HG03469 (cell line): ENCODE measurements around the gene SNRPF.
"Not testable (repeated sequence)": the region's sequence is repeated elsewhere in the genome, so short reads cannot be mapped to it uniquely, and the experiment has no call there.

Experiments used
- ATAC-seq: cut with Tn5 transposase; IDR thresholded peaks from one replicate; pipeline ENCODE4 v1.9.1; 2021; ENCODE audit warnings: mild to moderate bottlenecking, moderate library complexity, moderate number of reproducible peaks; ENCODE audit not compliant: unreplicated experiment

The SNRPF gene

GRCh38 chr12:95858451-95859343 lies at the start of gene SNRPF:
Gene SNRPF, plus strand, starts transcription at chr12:95858952. Its CDS starts 122 bp downstream, at chr12:95859074.
- ATAC-seq = peak; percentile 98

DNA sequence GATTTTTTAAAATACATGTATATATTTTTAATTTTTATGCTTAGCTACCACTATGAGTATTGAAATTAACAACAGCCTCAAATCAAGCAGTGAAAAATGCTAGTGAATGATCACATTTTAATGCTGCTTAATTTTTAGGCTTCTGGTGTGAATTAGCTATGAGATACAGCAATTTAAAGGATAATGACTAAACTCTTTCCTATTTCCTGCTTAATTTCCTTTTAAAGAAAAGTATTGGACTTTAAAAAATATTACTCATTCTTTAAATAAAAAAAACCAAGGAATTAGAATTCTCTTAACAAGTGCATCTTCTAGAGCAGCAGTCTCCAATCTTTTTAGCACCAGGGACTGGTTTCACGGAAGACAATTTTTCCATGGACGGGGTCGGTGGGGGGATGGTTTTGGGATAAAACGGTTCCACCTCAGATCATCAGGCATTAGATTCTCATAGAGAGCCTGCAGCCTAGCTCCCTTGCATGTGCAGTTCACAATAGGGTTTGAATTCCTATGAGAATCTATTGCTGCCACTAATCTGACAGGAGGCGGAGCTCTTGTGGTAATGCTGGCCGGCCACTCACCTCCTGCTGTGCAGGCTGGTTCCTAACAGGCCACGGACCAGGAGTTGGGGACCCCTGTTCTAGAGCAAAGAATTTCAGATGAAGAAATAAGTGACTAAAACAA lies 49.6 kb upstream of the SNRPF start:
- no peak for ATAC-seq

DNA sequence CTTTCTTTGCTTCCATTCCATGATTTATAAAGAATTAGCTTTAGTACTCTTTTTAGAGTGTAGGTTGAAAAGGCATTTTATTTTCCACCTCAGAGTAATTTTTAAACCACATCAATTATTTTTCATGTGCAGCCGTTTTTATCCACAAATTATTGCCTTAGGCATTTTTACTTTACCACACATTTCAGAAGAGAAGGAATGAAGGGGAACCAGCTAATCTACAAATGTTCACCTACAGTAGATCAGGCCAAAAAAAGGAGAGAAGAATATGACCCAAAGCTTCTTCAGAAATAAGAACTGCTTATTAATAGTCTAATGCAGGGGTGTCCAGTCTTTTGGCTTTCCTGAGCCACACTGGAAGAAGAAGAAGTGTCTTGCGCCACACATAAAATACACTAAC lies 48.3 kb upstream of the SNRPF start:
- ATAC-seq = no peak

DNA sequence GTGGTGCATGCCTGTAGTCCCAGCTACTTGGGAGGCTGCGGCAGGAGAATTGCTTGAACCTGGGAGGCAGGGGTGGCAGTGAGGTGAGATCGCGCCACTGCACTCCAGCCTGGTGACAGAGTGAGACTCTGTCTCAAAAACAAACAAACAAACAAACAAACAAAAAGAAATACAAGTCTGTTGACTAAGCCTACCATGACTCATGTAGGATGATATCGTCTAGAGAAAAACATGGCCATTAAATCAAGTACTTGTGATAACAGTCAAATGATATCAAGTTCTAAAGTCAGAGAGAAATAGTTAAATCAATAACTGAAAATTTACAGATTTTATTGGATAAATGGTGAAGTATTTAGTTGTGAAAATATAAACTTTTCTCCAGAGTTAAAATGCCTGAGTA lies 46.6 kb upstream of the SNRPF start:
- not testable (repeated sequence) for ATAC-seq

DNA sequence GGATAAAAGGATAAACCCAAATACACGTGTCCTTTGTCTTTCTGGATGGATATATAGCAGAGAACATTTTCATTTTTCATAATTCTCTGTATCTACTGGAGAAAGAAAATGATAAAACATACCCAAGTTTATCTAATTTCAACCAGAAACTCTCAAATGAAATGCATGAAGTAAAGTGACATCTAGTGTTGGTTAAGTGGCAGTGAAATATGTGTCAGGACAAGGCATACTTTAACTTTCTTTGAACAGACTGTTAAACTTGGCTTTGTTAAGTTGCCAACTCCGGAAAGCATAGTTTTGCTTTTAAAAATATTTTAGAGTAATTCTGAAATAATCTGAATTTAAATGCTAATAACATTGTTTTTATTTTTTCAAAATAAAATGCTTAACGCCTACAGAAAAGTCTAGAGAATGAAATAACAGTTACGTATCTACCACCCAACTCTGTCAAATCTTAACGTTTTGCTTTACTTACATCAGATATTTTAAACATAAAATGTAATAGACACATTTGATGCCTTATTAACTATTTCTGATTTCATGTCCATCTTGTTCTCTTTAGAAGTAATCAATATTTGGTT lies 43.0 kb upstream of the SNRPF start:
- ATAC-seq = no peak

GRCh38 chr12:95820096-95820703 lies 38.6 kb upstream of the SNRPF start:
- ATAC-seq = no peak

- no peak for ATAC-seq
These were observed 29.4 kb upstream of the SNRPF start for GRCh38 chr12:95829395-95829794.

DNA sequence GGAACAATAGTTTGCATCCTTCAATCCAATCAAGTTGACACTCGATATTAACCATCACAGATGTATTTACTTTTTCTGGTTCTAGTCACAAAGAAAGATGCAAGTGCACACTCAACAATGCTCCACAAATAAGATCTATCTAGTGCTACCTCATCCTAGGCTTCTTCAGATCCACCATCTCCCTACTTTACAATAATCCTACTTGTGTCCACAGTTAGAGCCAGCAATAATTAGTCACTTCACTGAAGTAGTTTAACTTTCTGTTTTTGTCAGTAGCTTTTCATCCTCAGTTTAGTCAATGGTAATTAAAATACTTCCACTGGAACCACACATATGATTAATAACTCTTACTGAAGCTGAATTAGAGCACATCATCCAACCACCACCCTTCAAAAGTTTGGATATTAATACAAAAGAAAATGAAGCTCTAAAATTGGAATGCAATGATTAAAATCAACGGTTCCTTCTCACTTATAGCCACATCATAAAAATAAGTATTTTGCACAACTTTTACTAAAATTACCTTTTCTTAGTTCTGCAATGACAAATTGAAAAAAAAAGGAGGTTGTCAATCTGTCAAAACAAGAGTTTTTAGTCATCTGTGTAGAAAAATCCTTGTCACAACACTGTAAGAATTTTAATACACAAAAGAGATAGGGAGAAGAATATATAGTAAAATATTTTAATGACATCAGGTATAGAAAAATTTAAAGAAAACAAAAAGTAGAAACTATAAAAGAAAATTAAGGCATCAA lies 28.2 kb upstream of the SNRPF start:
- no peak for ATAC-seq

DNA sequence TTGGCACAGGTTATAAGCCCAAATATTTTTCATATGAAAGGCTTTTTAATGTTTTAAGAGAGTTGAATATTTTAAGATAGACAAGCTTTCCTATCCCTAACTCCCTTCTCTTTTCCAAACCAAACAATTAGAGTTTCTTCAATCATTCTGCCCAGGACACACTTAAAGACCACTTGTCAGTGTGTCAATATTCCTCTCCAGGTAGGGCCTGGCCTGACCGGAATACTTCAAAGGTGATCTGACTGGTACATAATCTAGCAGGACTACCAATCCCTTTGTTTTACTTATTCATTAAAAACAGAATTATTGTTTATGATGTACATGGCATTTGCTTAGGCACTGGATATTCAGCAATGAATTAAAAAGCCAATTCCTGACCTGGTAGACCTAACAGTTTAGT lies 24.2 kb upstream of the SNRPF start:
- ATAC-seq = no peak

- no peak for ATAC-seq
These were observed 22.6 kb upstream of the SNRPF start for GRCh38 chr12:95836185-95836609.

GRCh38 chr12:95836630-95837239 lies 22.0 kb upstream of the SNRPF start:
- no peak for ATAC-seq

GRCh38 chr12:95837240-95838038 lies 21.3 kb upstream of the SNRPF start:
- ATAC-seq = no peak

DNA sequence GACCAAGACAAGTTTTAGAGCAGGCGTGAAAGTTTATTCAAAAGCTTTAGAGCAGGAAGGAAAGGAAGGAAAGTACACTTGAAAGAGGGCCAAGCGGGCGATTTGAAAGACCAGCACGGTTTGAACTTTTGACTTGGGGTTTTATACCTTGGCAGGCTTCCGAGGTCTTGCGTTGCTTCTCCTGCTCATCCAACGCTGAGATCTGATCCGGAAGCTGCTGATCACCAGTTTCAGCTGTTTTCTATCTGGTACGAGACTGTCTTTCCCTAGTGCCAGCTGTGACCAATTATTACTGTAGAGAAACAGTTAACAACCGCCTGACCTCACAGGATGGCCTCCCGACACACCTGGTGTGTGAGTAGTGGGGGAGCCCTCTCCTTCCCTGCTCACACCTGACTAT lies 20.6 kb upstream of the SNRPF start:
- ATAC-seq = no peak

GRCh38 chr12:95842426-95842825 lies 16.3 kb upstream of the SNRPF start:
- ATAC-seq = not testable (repeated sequence)

GRCh38 chr12:95848575-95849388 lies 10.0 kb upstream of the SNRPF start:
- no peak for ATAC-seq

DNA sequence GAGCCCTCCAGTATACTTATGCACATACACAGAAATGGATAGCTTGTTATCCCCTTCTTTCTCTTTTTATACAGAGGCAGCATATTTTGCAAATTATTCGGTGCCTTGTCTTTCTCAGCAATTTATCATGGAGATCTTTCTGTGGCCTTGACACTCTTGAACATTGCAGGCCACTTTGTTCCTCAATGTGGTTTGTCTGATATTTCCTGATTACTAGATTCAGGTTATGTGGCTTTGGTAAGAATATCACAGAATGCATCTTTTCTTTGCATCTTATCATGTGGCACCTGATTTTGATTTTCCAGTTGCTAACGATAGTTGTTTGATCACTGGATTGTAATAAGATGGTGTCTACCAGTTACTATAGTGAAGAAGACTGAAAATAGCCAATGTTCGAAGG lies 7.1 kb upstream of the SNRPF start:
- no peak for ATAC-seq

GRCh38 chr12:95852133-95852532 lies 6.6 kb upstream of the SNRPF start:
- no peak for ATAC-seq

GRCh38 chr12:95857156-95857555 lies 1.6 kb upstream of the SNRPF start:
- no peak for ATAC-seq

DNA sequence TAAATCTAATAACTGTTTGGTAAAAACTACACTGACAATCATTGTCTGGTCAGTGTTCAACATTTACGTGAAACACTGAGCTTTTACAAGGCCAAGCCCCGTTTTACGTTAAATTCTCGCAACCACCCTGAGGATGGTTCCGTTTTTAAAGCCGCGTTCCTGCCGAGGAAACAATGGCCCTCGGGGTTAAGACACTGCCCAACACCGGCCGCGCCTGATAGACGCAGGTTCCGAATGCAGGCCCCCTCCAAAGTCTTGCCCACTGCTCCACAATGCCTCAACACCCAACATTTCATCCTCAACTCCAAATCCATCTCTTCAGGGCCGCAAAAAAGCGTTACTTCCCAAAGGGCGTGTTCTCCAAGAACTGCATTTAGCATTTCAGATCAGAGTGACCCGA lies 953 bp upstream of the SNRPF start:
- ATAC-seq = no peak
